Measurements from ENCODE around the gene UNCX.

DNA sequence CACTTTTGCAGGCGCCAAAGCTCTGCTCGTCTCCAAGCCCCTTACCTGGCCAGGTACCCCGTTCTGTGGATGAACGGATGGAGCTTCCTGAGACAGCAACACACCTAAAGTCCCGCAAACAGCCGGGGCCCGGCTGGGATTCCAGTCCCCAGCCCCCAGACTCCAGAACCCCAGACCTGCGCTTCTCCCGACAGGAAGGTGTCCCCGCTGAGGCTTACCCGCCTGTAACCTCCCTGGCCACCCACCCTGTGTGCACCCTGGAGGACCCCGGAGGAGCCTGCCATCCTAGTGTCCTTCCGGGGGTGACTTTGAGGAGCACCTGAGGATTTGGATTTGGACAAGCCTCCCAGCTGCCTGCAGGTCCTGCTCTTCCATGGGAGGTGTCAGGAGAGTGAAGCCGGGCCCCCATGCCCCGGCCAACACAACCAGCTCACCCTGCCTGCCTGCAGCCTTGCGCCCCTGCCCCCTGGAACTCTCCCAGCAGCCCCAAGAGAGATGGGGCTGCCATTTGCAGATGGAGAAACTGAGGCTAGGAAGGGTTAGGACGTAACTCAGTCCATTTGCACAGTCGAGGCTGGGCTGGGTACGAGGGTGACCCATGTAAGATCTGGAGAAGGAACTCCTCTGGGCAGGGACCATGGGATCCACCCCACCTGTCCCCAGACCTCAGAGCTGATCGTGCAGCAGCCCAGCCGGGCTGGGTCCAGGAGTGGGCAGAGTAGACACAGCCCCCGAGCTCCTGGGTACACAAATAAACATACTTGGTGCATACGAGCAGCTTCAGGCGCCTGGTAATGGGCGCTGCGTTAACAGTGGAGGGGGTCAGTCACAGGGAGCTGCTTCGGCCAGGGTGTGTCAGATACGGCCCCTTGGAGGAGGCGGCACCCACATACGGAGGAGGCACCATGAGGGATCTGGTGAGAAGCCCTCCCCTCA is 31.9 kb downstream of the UNCX start:
- TF ChIP-seq, protein P1, sequence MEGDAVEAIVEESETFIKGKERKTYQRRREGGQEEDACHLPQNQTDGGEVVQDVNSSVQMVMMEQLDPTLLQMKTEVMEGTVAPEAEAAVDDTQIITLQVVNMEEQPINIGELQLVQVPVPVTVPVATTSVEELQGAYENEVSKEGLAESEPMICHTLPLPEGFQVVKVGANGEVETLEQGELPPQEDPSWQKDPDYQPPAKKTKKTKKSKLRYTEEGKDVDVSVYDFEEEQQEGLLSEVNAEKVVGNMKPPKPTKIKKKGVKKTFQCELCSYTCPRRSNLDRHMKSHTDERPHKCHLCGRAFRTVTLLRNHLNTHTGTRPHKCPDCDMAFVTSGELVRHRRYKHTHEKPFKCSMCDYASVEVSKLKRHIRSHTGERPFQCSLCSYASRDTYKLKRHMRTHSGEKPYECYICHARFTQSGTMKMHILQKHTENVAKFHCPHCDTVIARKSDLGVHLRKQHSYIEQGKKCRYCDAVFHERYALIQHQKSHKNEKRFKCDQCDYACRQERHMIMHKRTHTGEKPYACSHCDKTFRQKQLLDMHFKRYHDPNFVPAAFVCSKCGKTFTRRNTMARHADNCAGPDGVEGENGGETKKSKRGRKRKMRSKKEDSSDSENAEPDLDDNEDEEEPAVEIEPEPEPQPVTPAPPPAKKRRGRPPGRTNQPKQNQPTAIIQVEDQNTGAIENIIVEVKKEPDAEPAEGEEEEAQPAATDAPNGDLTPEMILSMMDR (conservative IDR thresholded peaks at IDR 0.05; ENCODE audit: low read length) = no peak
- TF ChIP-seq EZH2phosphoT487 (IDR thresholded peaks at IDR 0.05; ENCODE audit: borderline replicate concordance, low read depth, low read length) = no peak

All from OCI-LY7 (cell line).